Endothelial cell of umbilical vein (primary cell): ENCODE results near the gene AMMECR1L. TPM values are rescaled to one million over a fixed set of nuclear protein-coding genes. Genes with fewer than 3 reads are reported as not detected.

Source experiments
- BruUV-seq: library from RNA; stranded (reverse); fragments of 400-500 nt; replicated peaks from 2 replicates; lab custom pipeline; 2021; lab: Mats Ljungman, UMichigan
- CTCF ChIA-PET: fragments of 300-600, 350-600 bp; sonication (Branson Sonifier 250); formaldehyde crosslinking; loops from one replicate; lab custom pipeline; 2021; ENCODE audit warnings: antibody characterized with exemption, inconsistent platforms; lab: Charles Lee
- POLR2A ChIA-PET: fragments of 300-600, 350-600 bp; sonication (Branson Sonifier 250); formaldehyde crosslinking; loops from one replicate; lab custom pipeline; 2021; ENCODE audit warnings: antibody characterized with exemption, inconsistent platforms; lab: Charles Lee
- DNase-seq: peaks from one replicate; pipeline ENCODE4 v3.0.0-alpha.2; 2011; ENCODE audit warnings: low read depth, low spot score
- FAIRE-seq: peaks from 2 replicates; lab custom pipeline; 2011; peaks lifted over from hg19 to GRCh38; lab: Jason Lieb, UNC
- H2AFZ ChIP-seq: 2 replicates; pipeline ENCODE4 v1.6.0; 2012; ENCODE audit warnings: low read depth, low read length, control low read depth, inconsistent platforms
- H3K27ac ChIP-seq: 2 replicates; pipeline ENCODE4 v1.5.1; 2011; ENCODE audit warnings: low read depth, mild to moderate bottlenecking, control low read depth, low read length, moderate library complexity; ENCODE audit not compliant: insufficient read depth
- H3K27me3 ChIP-seq, 2 experiments: 2 replicates each; pipeline versions ENCODE4 v1.6.0 to v1.6.1; 2011; ENCODE audit warnings: low read length in 2 of 2, mixed read lengths in 1 of 2; ENCODE audit not compliant: control insufficient read depth in 2 of 2, insufficient read depth in 2 of 2
- H3K36me3 ChIP-seq, 2 experiments: 2 replicates in 1 of 2; 3 replicates in 1 of 2; pipeline ENCODE4 v1.5.1; 2011; ENCODE audit warnings: low read length in 2 of 2, mild to moderate bottlenecking in 1 of 2, moderate library complexity in 1 of 2; ENCODE audit not compliant: control insufficient read depth in 2 of 2, insufficient read depth in 2 of 2; ENCODE audit errors: extremely low read depth in 1 of 2
- H3K4me1 ChIP-seq: 3 replicates; pipeline ENCODE4 v1.5.1; 2011; ENCODE audit warnings: mild to moderate bottlenecking, low read length; ENCODE audit not compliant: control insufficient read depth, insufficient read depth; ENCODE audit errors: extremely low read depth
- H3K4me2 ChIP-seq: 2 replicates; pipeline ENCODE4 v1.6.1; 2011; ENCODE audit warnings: low read length, control low read depth, mixed read lengths; ENCODE audit not compliant: insufficient read depth
- H3K4me3 ChIP-seq, 3 experiments: fragments of 200-600 bp in 1 of 3; sonication (generic), shearing (Covaris generic) in 1 of 3; replicated peaks in 1 of 3; 2 replicates each; pipeline ENCODE4 v1.5.1; 2011 to 2016; ENCODE audit warnings: control low read depth in 3 of 3, low read length in 3 of 3, mild to moderate bottlenecking in 2 of 3, inconsistent platforms in 1 of 3, low read depth in 1 of 3, moderate library complexity in 1 of 3; ENCODE audit not compliant: insufficient read depth in 1 of 3
- H3K79me2 ChIP-seq: 2 replicates; pipeline ENCODE4 v1.6.0; 2012; ENCODE audit warnings: low read length, inconsistent platforms; ENCODE audit not compliant: control insufficient read depth, insufficient read depth
- H3K9ac ChIP-seq: replicated peaks from 2 replicates; pipeline ENCODE3; 2011; ENCODE audit warnings: low read length, control low read depth; ENCODE audit not compliant: insufficient read depth; ENCODE audit errors: extremely low read depth
- H3K9me1 ChIP-seq: replicated peaks from 3 replicates; pipeline ENCODE4 v1.6.0; 2011; ENCODE audit warnings: mild to moderate bottlenecking, low read length; ENCODE audit not compliant: control insufficient read depth, insufficient read depth; ENCODE audit errors: extremely low read depth
- H3K9me3 ChIP-seq: replicated peaks from 2 replicates; pipeline ENCODE4 v1.5.1; 2012; ENCODE audit warnings: low read length, inconsistent platforms; ENCODE audit not compliant: control insufficient read depth, insufficient read depth
- H4K20me1 ChIP-seq: replicated peaks from 2 replicates; pipeline ENCODE3; 2011; ENCODE audit warnings: mild to moderate bottlenecking, low read length; ENCODE audit not compliant: control insufficient read depth, insufficient read depth; ENCODE audit errors: extremely low read depth
- EZH2 ChIP-seq: IDR thresholded peaks from 2 replicates; pipeline ENCODE4 v1.6.1; 2012; ENCODE audit warnings: borderline replicate concordance, low read depth, mild to moderate bottlenecking, moderate library complexity, low read length, inconsistent platforms; ENCODE audit not compliant: severe bottlenecking
- GATA2 ChIP-seq: IDR thresholded peaks from 2 replicates; pipeline ENCODE4 v1.7.0; 2011; ENCODE audit warnings: low read depth, mild to moderate bottlenecking, moderate library complexity, mixed read lengths, low read length; ENCODE audit not compliant: insufficient read length, insufficient read depth
- JUN ChIP-seq: IDR thresholded peaks from 2 replicates; pipeline ENCODE4 v1.6.1; 2011; ENCODE audit warnings: borderline replicate concordance, low read depth; ENCODE audit not compliant: insufficient read length, insufficient read depth
- MYC ChIP-seq: IDR thresholded peaks from one replicate; pipeline ENCODE4 v1.6.1; 2011; ENCODE audit warnings: mild to moderate bottlenecking, low read depth, low read length
- POLR2A ChIP-seq: IDR thresholded peaks from 2 replicates; pipeline ENCODE4 v1.6.1; 2012; ENCODE audit warnings: low read depth, mild to moderate bottlenecking, control low read depth, low read length
- POLR2AphosphoS5 ChIP-seq: IDR thresholded peaks from 2 replicates; pipeline ENCODE4 v1.6.1; 2012; ENCODE audit warnings: low read depth, mild to moderate bottlenecking, control low read depth, low read length, moderate library complexity; ENCODE audit not compliant: insufficient read depth
- dilution Hi-C: fragments of 300-500 bp; cut with MboI; formaldehyde crosslinking; loops from one replicate; pipeline ENCODE4 v1.15.0; 2019; ENCODE audit warnings: low sequenced_read_pairs; ENCODE audit not compliant: extremely low pct_ligation_motif_present
- intact Hi-C: fragments of 100-400 bp; cut with micrococcal nuclease; formaldehyde crosslinking; loops from one replicate; pipeline ENCODE4 v1.10.0; 2022
- polyA plus RNA-seq, 4 experiments: library from polyadenylated mRNA; depleted of rRNA in 3 of 4; stranded (reverse) in 3 of 4; unstranded in 1 of 4; fragments of >200 nt; gene quantifications; 2 replicates each; pipeline versions ENCODE4 v1.2.1 to v1.2.3, GENCODE V29; 2011 to 2012; ENCODE audit warnings: missing spikeins in 1 of 4
- total RNA-seq: library from RNA; stranded (reverse); gene quantifications from 2 replicates; pipeline ENCODE4 v1.2.3, GENCODE V29; 2021
- TF ChIP-seq, protein P1 (sequence below): IDR thresholded peaks from 2 replicates; pipeline ENCODE4 v1.6.1; 2011; ENCODE audit not compliant: insufficient read depth, insufficient read length
- TF ChIP-seq, protein P2 (sequence below), 2 donors: IDR thresholded peaks; 1 replicate in 1 of 2; 2 replicates in 1 of 2; pipeline ENCODE4 v1.5.1; 2011; ENCODE audit warnings: low read length in 2 of 2, mild to moderate bottlenecking in 2 of 2, moderate library complexity in 2 of 2, control low read depth in 1 of 2, inconsistent platforms in 1 of 2, low read depth in 1 of 2; ENCODE audit not compliant: insufficient read depth in 1 of 2; ENCODE audit errors: extremely low read depth in 1 of 2

AMMECR1L gene
- total and polyA plus RNA-seq, 2 donors (not counting 3 experiments of a cell fraction or from before 2014, with no cell fraction given), result 14.8 to 20.7 TPM

DNA sequence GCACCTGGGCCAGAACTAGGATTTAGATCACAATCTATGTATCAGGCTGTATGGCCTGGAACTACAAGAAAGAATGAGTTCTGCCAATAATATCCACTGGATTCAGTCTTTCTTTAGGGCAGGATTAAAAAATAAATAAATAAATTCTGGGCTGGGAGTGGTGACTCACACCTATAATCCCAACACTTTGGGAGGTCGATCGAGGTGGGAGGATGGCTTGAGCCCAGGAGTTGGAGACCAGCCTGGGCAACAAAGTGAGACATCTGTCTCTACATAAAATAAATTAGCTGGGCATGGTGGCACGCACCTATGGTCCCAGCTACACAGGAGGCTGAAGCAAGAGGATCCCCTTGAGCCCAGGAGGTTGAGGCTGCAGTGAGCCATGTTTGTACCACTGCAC lies 8.1 kb downstream of the AMMECR1L start:
- H4K20me1 ChIP-seq, result peaks cover 5% of the 10 kb centered on the region
- peaks cover 93% of the 10 kb centered on the region for H3K79me2 ChIP-seq
- DNase-seq (no peak), FAIRE-seq (no peak)
- TF ChIP-seq, protein P1, sequence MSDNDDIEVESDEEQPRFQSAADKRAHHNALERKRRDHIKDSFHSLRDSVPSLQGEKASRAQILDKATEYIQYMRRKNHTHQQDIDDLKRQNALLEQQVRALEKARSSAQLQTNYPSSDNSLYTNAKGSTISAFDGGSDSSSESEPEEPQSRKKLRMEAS, result no peak
- no peak overlapping the region for H3K4me3 ChIP-seq
- dilution Hi-C loops, result no loop called here
- H3K4me1 ChIP-seq, result no peaks in the 10 kb centered on the region
- H3K27ac ChIP-seq, result no peak overlapping the region
- CTCF ChIA-PET, result interaction anchor here (1.4 kb wide), 1 partner anchor 286 kb away, joined by 3 read pairs; no protein-coding TSS in a partner anchor
- peaks cover 11 to 16% of the 10 kb centered on the region in 2 experiments for H3K36me3 ChIP-seq
- H3K9ac ChIP-seq, result no peak overlapping the region
- intact Hi-C loops, result no loop called here
- H3K9me3 ChIP-seq, result no peaks in the 10 kb centered on the region
- no peaks in the 10 kb centered on the region for H3K27me3 ChIP-seq
- no peak overlapping the region for H2AFZ ChIP-seq
- POLR2A ChIA-PET, result no interaction called here
- no peaks in the 10 kb centered on the region for H3K9me1 ChIP-seq
- H3K4me2 ChIP-seq, result no peak overlapping the region
- no TSS peak for BruUV-seq

DNA sequence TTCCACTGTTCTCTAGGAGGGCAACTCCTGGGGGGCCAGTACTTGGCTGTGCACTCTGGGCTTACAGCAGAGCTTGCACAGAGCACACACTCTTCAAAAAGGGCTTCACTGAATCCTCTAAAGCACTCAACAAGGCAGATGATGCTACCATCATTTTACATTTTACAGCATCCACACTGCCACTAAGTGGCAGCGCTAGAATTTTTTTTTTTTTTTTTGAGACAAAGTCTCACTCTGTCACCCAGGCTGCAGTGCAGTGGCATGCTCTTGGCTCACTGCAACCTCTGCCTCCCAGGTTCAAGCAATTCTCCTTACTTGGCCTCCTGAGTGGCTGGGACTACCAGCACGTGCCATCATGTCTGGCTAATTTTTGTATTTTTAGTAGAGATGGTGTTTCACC lies 8.6 kb downstream of the AMMECR1L start:
- CTCF ChIA-PET, result no interaction called here
- no peak overlapping the region for H3K9ac ChIP-seq
- H3K79me2 ChIP-seq, result peaks cover 93% of the 10 kb centered on the region
- H3K27ac ChIP-seq, result no peak overlapping the region
- TF ChIP-seq POLR2A, result no peak
- TF ChIP-seq, protein P2, sequence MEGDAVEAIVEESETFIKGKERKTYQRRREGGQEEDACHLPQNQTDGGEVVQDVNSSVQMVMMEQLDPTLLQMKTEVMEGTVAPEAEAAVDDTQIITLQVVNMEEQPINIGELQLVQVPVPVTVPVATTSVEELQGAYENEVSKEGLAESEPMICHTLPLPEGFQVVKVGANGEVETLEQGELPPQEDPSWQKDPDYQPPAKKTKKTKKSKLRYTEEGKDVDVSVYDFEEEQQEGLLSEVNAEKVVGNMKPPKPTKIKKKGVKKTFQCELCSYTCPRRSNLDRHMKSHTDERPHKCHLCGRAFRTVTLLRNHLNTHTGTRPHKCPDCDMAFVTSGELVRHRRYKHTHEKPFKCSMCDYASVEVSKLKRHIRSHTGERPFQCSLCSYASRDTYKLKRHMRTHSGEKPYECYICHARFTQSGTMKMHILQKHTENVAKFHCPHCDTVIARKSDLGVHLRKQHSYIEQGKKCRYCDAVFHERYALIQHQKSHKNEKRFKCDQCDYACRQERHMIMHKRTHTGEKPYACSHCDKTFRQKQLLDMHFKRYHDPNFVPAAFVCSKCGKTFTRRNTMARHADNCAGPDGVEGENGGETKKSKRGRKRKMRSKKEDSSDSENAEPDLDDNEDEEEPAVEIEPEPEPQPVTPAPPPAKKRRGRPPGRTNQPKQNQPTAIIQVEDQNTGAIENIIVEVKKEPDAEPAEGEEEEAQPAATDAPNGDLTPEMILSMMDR (IDR thresholded peaks at IDR 0.05; ENCODE audit: extremely low read depth in 1 of 2, insufficient read depth in 1 of 2, low read depth in 1 of 2, low read length in 2 of 2), result no peak
- TF ChIP-seq GATA2, result no peak
- TF ChIP-seq EZH2, result no peak
- no peak for TF ChIP-seq MYC
- TF ChIP-seq, protein P1, result no peak
- no peak for TF ChIP-seq JUN
- TF ChIP-seq POLR2AphosphoS5, result no peak
- no peaks in the 10 kb centered on the region for H3K9me1 ChIP-seq
- intact Hi-C loops (no loop called here), dilution Hi-C loops (no loop called here)
- H3K4me2 ChIP-seq, result no peak overlapping the region
- POLR2A ChIA-PET, result interaction anchor here (0.6 kb wide), 1 partner anchor 22 kb away, joined by 3 read pairs; no protein-coding TSS in a partner anchor
- DNase-seq, result no peak
- peaks cover 5% of the 10 kb centered on the region for H4K20me1 ChIP-seq
- H3K4me1 ChIP-seq, result no peaks in the 10 kb centered on the region
- BruUV-seq, result no TSS peak
- no peaks in the 10 kb centered on the region for H3K27me3 ChIP-seq
- H2AFZ ChIP-seq, result no peak overlapping the region
- FAIRE-seq, result no peak
- H3K9me3 ChIP-seq, result no peaks in the 10 kb centered on the region
- peaks cover 15 to 16% of the 10 kb centered on the region in 2 experiments for H3K36me3 ChIP-seq
- H3K4me3 ChIP-seq, result no peak overlapping the region
